Fibroblast of gingiva (primary cell): ENCODE measurements around the gene SHC4.
"Not testable (repeated sequence)": the region's sequence is repeated elsewhere in the genome, so short reads cannot be mapped to it uniquely, and the experiment has no call there.

Experiments
- DNase-seq: peaks from one replicate; pipeline ENCODE4 v3.0.0-alpha.2; 2011; ENCODE audit warnings: low read depth

The SHC4 gene

DNA sequence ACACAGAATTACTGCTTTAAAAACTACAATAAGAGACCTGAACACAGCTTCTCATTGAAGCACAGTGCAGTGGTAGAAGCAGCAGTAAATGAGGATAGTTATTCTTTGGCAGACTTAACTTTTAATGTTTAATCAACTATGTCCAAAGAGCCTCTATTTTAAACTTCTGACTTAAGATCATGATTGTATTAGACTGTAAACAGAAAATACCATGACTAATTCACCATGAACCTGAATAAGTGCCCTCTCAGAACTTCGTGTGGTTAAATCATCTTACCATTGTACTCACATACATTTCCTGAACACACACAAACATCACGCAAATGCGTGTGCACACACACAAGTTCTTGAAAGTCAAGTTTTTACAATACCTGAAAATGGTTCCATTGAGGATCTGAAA is 166.8 kb downstream of the SHC4 start:
- DNase-seq, result peak; percentile 27

DNA sequence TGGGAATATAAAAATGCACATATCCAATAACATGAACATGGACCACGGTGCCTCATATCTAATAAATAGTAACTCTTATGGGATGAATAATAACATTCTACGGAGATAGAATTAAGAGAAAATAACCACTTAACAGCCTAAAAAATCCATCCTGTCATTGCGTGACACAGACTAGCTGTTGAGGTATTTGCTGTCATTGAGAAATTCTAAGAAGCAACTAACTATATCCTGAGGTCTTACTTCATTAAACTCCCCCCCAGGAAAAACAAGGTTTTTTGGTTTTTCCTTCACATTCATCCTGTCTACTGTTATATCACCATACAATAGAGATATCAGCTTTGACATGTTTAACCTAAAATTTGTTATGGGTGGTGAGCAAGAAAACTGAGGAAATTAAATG is 167.2 kb downstream of the SHC4 start:
- no peak for DNase-seq

DNA sequence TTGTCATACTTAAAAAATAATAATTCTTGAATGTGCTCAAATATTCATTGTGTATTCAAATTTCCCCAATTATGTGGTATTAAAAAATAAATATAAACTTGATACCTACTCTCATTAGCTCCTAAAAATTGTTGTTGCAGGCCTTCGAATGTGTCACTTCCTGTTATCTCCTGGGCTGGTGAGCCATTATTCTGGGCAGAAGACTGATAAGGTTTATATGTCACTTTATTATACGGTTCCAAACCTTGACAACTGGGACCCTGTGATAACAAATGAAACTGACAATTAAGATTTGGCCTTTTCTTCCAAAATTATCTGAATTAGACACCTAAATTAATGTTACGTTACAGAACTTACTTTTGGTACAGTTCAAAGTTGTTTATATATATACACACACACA is 167.8 kb downstream of the SHC4 start:
- DNase-seq, result no peak

DNA sequence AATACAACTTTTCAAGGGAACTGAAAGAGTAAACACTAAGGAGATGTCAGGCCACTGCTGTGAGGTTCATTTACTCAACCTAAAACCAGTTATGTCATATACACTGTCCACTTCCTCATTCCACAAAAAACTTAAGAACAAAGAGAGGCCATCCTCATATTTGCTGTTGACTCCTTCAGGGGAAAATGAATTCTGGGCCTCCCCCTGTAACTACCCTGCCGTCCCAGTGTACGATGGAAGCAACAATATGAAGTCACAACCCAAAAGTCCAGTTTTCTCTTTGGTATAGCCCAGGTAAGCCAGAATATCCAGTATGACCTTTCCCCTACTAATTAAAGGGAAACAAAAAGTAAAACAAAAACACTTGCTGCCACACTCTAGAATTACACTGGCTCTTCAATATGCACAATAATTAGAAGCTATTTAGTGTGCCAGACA is 169.0 kb downstream of the SHC4 start:
- DNase-seq, result no peak

DNA sequence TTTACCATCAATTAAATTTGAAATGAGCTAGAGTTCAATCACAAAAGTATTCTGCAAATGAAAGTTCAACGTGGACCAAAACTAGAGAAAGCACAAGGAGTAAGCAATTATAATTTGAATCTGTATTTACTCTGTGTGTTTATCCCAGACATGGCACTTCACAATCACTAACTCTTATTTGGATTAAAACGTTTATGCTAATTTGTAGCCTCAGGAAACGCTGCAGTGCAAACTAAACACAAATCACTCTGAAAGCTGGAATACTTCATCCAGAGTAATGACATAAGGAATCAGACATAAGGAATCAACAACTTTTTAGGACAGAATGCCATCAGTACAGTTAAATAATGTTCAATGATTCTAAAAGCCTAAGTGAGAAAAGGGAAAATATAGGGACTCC is 171.3 kb downstream of the SHC4 start:
- no peak for DNase-seq

DNA sequence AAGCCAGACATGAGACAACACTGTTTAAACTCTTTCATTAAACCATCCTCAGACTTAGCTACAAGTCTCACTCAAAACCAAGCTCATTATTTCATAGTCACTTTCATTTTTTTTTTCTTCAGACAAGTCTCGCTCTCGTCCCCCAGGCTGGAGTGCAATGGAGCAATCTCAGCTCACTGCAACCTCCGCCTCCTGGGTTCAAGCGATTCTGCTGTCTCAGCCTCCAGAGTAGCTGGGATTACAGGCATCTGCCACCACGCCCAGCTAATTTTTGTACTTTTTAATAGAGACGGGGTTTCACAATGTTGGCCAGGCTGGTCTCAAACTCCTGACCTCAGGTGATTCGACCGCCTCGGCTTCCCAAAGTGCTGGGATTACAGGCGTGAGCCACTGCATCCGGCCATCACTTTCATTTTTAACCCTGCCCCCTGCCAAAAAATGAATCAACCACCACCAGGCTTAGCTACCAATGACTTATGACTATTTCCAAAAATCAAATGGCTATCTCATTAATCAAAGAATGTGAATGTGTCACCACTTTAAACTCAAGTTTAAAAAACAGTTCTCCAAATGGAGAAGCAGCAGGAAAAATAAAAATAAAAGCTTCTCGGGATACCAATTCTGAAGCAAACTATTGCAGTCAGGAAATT is 173.1 kb downstream of the SHC4 start:
- not testable (repeated sequence) for DNase-seq

DNA sequence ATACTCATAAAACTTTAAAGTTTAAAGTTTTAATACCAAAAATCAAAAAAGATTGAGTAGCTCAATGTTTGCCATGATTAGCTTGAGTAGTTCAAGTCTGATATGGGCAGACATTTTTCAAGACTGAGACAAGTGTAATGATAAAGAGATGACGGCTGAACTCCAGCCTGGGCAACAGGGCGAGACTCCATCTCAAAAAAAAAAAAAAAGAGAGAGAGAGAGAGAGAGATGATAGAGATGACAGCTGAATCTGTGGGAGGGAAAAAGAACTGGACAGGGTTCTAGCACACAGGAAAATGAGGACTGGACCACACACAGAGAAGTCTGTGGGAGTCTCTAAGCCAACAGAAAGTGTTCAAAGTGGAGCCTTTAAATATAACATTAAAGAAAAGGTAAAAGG is 178.0 kb downstream of the SHC4 start:
- no peak for DNase-seq

DNA sequence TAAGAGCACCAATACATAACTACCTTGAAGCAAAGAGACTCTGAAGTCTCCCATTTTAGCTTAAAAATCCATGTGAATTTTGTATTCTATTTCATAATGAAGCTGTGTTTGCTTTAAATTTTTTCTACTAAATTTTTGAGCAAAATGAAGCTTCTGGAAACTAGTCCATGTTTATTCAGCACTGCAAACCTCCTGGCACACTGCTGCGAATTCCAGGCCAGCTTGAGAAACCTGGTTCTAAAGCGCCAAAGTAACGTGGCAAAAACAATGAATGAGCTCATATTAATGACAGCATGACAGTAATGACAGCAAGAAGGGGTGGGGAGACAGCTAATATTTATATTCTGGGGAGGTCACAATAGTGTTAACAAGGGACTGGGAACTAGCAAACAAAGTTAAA is 178.5 kb downstream of the SHC4 start:
- DNase-seq, result peak; percentile 22

DNA sequence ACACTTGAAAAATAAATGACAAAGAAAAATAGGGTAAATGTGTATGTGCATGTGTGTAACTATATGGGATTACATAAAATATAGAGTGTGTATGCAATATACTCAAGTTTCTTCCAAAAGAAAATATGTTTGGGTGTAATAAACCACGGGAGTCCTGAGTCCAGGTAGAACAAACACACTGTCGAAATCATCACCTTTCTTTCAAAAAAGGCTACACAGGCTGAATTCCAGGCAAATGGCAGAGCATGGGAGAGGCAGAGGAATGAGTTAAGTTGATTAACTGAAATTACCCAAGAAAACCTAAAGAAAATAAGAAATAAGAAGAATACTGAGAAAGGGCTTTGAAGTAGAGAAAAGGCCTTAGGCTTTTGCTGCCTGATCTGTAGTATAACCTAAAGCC is 179.0 kb downstream of the SHC4 start:
- no peak for DNase-seq

DNA sequence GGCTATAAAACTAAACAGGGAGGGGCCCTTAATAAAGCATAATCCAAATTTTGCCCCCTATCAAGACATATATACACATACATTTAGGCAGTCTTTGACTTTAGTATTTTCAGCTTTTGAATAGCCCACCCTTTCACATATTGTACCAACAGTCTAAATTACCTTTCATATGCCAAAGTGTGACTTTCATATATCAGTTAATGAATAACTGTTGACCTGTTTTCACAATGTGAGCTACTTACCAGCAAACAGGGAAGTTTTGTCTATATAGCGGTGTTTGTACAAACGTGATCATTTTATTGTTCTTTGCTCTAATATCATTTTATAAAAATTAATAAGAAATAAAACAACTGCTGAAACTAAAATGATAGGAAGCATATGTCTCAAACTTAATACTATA is 180.8 kb downstream of the SHC4 start:
- no peak for DNase-seq

DNA sequence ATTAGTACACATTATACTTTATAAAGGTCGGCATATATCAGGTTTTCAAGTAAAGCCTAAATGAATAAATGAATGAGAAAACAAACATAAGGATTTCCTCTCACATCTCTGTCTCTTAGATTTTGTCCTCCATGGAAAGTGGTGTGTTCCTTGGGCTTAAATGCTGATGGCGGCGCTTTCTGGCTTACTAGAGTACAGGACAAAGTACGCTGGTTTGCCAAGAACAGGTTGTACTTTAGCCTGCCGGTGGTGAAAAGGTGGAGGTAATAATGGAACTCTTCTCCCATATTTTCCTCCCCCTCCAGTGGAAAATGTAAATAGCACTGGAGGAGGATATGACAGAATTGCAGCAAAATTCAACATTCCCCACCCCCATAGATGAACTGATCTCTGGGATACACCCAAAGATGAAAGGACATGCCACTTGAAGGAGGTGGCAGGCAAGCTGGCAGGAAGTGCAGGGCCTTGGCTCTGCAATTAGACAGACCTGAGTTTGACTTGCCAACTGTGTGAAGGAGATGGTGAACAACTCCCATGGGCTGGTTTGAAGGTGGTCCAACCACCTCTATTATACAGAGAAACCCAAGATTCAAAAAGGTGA is 182.1 kb downstream of the SHC4 start:
- DNase-seq, result no peak

DNA sequence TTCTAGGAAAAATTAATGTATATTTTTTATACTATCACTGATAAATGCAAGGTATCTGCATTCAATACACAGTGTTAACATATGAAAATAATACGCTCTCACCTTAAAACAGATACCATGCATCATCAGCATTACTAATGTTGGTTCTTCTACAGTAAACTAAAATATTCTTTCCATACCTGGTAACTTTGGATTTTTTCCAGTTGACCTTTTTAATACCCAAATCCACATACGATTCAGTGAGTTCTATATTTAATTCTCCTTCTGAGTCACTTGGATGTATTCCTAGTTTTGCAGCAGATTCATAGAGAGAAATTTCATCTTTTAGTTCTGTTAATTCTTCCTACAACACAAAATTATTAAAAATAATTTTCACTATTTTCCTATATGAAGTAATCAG is 182.7 kb downstream of the SHC4 start:
- no peak for DNase-seq

DNA sequence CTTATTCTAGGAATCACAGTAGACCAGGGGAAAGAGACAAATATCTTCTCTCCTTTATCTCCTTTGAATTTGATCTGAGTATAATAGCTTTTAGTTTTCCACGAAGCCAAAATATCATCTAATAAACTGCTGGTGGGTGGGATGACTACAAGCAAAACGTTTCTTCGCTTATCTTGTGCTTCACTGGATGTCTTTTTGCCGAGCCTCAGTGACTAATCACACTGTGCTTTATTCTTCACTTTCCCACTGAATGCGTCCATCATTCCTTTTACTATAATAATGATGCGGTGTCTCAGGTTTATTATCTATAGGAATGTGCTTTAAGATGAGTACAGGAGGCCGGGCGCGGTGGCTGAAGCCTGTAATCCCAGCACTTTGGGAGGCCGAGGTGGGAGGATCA is 185.4 kb downstream of the SHC4 start:
- DNase-seq, result no peak

DNA sequence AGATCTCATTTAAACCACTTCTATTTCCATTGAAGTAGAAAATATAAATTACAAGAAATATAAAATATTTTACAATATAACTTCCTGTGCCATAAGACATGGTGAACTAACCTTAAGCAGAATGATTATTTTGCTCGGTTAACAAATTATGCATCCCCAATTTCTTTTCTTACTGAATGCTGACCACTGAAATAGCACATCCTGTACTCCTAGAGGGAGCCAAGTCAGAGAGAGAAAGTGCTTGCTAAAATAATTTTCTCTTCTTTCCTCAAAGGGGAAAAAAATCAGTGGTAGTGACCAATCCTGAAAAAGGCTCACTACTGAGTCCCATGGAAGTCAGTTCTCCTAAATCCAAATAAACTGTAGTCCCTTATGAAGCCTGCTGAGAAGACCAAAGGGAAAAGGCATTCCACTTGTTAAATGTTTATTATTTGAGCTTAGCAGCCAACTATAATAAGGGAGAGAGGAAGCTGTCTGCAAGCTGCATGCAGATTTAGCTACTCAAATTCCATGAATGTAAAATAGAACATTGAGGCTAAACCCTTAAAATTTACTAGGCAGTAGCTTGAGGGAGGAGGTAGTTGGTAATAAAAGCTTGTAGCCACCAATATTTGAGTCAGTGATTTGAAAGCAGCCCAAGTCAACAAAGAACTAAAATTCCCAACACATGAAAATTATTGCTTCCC is 185.9 kb downstream of the SHC4 start:
- DNase-seq, result no peak

DNA sequence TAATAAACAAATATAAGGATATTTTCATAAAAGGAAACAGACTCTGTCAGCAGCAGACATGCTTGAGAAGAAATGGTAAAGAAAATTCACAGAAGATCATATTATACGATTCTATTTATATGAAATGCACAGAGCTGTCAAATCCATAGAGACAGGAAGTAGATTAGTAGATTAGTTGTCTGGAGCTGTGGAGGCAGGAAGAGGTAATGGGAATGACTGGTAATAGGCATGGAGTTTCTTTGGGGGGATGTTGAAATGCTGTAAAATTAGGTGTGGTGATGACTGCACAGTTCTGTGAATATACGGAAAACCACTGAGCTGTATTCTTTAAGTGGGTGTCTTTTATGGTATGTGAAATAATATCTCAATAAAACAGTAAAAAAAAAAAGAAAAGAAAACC is 188.2 kb downstream of the SHC4 start:
- DNase-seq, result no peak

DNA sequence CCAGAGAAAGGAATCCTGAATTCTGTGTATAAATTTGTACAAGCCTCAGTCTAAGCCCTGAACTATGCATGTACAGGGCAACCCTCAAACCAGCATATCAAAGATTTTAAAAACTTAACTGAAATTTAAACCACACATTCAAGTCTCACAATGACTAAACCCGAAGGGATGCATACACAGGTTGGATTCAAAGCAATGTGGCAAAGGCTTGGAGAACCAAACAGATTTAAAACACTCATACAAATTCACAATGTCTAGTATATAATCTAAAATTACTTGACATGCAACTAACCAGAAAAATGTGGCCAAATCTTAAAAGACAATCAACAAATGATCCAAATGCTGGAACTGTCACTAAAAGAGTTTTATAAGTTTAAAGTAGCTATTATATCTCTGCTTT is 189.2 kb downstream of the SHC4 start:
- no peak for DNase-seq
